Effector CD4-positive, alpha-beta T cell (primary cell): ENCODE results near the gene TCF7L1.

ENCODE experiments used
- DNase-seq: peaks from one replicate; pipeline ENCODE4 v3.0.0-alpha.2; 2020

TCF7L1 gene

DNA sequence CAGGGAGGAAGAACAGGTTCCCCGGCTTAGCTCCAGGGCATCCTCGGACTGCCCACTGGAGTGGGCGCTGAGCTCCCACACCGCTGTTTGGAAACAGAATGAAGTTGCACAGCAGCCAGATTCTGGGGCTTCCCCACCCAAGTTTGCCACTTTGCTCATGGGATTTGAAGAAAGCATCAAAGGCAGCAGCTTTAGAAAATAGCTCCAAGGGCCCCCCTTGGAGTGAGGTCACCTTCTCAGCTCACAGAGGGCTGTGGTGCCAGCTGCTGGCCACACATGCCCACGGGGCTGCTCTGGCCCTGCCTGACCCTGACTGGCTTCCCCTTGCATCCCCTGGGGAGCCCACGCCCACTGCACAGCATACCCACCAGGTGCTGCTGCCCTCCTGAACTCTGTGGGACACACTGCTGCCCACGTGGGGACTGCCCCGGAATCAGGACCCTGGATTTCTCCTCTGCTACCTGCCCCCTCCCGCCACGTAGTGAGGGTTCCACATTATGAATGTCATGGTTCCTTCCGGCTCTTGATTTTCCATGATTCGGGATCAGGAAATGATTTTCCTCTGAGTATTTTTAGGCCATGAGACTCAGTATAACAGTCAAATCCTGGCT is 124.3 kb downstream of the TCF7L1 start:
- no peak for DNase-seq

GRCh38 chr2:85257970-85258605 is 124.9 kb downstream of the TCF7L1 start:
- DNase-seq: no peak

- no peak for DNase-seq
Measured at GRCh38 chr2:85259101-85259590, 126.0 kb downstream of the TCF7L1 start.

GRCh38 chr2:85259879-85260278 is 126.7 kb downstream of the TCF7L1 start:
- DNase-seq: no peak

GRCh38 chr2:85263591-85263990 is 130.4 kb downstream of the TCF7L1 start:
- no peak for DNase-seq

DNA sequence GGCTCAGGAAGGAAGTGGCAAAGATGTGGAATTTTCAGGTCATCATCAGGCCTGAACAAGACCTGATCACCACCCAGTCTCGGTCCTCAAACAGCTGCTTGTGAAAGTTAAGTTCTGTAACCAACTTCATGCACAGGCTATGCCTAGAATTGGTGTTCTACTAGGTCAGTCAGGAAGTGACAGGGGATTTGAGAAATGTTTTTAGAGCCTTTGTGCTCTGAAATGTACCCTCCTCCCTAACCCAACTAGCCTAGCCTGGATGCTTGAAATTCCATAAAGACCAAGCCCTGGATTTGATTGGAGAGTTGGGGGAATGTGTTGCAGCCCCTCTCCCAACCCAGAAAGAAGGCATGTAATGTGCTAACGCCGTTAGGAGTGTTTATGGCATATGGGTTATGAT is 131.3 kb downstream of the TCF7L1 start:
- DNase-seq: no peak

GRCh38 chr2:85265304-85265703 is 132.1 kb downstream of the TCF7L1 start:
- DNase-seq: no peak

DNA sequence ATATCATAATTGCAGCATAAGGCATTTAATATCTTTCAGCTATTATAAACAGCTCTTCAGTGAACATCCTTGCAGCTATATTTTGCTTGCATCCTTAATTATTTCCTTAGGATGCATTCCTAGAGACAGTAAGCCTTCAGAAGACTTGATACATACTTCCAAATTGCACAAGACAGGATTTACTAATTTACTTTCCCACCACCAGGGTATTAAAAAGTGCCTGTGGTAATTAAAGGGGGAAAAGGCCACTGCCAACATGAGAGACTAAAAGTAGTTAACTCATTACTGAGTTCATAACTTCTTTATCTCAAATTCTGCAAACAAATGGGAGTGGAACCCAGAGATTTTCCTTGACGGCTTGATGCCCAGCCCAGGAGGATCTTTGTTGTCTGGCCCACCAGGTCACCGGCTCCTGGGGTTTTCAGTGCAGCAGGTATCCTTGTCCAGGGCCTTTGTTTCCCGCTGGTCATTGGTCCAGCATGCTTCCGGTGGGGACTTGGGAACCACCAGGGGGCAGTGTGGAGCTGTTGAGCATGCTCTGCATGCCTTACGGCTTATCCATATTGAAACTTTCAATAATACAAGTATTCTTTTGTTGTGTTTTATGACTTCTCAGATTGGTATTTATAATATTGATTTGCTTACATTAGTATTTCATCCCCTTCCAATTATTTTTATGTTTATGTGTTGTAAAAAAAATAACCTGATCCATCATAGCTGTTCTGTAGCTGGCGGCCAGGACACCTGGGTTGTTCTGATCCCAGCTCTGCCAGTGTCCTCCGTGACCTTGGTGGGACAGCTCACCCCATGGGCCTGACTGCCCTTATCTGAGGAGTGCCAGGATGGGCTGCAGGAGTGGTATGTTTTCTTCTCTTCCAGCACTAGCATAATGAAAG is 133.2 kb downstream of the TCF7L1 start:
- peak; percentile 69 for DNase-seq

GRCh38 chr2:85269959-85270358 is 136.8 kb downstream of the TCF7L1 start:
- no peak for DNase-seq

DNA sequence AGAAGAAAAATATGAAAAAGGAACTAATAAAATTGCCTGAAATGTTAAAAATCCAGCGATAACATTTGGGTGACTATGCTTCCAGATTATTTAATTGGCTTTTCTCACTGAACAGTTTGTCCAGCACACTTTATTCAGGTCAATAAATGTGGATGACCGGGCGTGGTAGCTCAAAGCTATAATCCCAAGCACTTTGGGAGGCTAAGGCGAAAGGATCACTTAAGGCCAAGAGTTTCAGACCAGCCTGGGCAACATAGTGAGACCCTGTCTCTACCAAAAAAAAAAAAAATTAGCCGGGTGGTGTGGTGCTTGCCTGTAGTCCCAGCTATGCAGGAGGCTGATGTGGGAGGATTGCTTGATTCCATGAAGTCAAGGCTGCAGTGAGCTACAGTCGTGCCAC is 139.2 kb downstream of the TCF7L1 start:
- DNase-seq: no peak

- DNase-seq: no peak
Measured at GRCh38 chr2:85273738-85274731, 140.8 kb downstream of the TCF7L1 start.

DNA sequence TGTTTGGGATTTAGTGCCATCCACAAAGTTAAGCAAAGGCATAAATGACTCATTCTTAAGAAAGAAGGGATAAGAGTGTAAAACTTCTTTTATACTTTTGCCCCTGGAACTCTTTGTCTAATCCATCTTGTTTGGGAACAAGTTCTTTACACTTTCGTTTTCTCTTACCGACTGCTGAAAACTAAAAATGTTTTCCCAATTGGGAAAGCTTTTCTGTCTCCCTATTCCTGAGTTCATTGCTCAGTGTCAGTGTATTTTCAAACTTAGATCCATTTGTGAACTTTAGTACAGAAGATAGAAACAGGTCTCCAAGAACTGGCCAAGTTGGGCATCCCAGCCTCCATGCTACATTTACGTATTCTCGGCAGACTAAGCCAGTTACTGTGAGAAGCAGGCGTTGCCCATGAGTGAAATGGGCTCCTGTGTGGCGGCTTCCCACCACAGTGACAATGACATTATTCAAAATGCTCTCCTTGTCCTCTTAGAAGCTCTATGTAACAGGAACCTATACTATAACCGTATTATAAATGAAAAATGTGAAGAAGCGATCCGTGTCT is 142.9 kb downstream of the TCF7L1 start:
- no peak for DNase-seq

DNA sequence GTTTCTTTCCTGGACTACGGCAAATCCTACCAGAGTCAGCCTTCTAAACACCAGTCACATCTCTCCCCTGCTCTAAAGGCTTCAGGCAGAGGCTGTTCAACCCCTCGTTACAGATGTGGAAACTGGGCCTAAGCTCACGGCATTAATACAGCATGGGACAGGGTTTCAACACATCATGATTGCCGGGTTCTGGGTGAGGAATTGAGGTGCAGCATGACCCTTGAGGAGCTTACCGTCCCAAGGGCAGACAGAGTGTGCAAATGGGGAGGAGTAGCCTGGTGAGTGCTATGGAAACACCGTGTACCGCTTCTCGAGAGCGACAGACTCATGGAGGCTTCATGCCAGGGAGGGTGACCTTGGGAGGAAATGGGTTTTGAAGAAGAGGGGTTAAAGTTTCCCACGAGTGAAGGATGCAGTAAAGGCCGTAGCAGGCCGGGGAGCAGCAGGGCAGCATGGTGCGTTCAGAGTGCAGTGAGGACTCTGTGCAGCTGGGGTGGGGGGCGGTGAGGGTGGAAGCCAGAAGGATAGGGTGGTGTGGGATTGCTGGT is 143.5 kb downstream of the TCF7L1 start:
- DNase-seq: no peak

- DNase-seq: no peak
Measured at GRCh38 chr2:85277416-85278158, 144.4 kb downstream of the TCF7L1 start.

GRCh38 chr2:85278361-85278760 is 145.2 kb downstream of the TCF7L1 start:
- no peak for DNase-seq

GRCh38 chr2:85281553-85281952 is 148.4 kb downstream of the TCF7L1 start:
- DNase-seq: no peak

- DNase-seq: no peak
Measured at GRCh38 chr2:85282914-85283313, 149.7 kb downstream of the TCF7L1 start.

GRCh38 chr2:85283641-85284040 is 150.4 kb downstream of the TCF7L1 start:
- DNase-seq: no peak

DNA sequence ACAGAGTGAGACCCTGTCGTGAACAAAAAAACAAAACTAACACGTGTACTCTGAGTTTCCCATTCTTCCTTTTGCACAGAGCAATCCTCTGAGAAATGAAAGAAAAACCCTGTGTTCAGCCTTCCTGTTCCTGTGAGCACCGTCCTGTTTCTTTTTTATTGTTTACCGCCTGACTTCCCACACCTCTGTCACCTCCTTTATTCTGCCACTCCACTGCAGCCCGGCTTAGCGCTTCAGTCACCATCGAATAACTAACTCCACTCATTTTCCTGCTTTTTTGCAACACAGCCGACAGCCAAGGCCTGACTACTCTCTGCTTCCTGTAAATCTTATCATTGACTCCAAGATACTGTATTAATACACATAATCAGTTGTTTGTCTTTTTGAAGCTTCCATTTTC is 153.7 kb downstream of the TCF7L1 start:
- DNase-seq: no peak

GRCh38 chr2:85287721-85288120 is 154.5 kb downstream of the TCF7L1 start:
- no peak for DNase-seq

DNA sequence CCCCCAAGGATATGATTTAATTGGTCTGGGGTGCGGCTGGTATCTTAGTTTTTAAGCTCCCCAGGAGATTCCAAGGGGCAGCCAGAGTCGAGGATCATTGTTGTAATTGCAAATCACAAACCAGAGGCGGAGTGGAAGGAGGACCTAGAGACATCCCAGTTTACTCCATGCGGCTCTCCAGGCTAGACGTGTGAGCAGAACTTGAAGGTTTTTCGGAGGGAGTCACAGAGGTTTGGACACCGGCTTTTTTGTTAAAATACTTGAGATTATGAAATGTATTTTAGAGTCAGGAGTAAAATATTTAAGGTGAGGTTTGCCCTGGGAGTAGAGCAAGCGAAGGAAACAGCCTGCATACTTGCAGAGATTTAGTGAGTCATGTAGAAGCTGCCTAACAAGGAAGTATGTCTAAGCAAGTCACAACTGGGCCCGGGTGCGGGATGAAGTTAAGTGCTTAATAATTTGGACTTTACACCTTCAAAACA is 155.1 kb downstream of the TCF7L1 start:
- no peak for DNase-seq
